Measurements from ENCODE around the gene PRKRIP1.
"Not testable (repeated sequence)": the region's sequence is repeated elsewhere in the genome, so short reads cannot be mapped to it uniquely, and the experiment has no call there.

PRKRIP1 gene

DNA sequence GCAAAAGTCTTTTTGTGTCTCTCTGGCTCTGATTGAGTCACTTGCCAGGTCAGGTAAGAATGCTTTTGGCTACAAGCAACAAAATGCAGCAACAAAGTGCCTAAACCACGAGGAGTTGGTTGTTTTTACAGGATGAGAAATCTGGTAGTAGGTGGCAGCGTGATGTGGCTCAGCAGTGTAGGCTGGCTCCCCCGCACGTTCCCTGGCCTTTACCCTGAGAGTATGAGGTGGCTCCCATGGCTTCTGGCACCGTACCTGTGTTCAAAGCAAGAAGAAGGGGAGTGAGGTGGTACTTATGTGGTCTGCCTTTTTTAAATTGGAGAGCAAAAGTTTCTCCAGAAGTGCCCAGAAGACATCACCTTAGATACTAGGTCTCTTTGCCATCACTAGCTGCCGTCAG, 11.7 kb downstream of the PRKRIP1 start:
- no peak for TF ChIP-seq CTCF (IDR thresholded peaks at IDR 0.05; ENCODE audit: insufficient read depth, low read length, missing control alignments)
- CTCF ChIA-PET = interaction anchor here (1.9 kb wide), 1 partner anchor 10 kb away, joined by 5 read pairs; no protein-coding TSS in a partner anchor
- POLR2A ChIA-PET = no interaction called here
- H3K4me3 ChIP-seq (ENCODE audit: low read depth, low read length) = no peak overlapping the region
- no peak for DNase-seq (ENCODE audit: low read depth, low spot score)

DNA sequence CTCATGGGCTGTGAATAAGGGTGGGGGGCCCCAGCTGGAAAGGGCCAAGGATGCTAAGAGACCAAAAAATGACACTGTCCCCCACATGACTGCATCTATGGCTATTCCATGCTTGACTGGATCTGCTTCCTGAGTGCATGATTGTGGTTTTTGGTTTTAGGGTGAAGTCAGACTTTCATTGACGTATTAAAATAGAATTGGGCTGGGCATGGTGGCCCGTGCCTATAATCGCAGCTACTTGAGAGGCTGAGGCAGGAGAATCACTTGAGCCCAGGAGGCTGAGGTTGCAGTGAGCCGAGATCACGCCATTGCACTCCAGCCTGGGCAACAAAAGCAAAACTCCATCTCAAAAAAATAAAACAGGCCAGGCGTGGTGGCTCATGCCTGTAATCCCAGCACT, 12.4 kb downstream of the PRKRIP1 start:
- H3K4me3 ChIP-seq (ENCODE audit: low read depth, low read length); DNase-seq (ENCODE audit: low read depth, low spot score); POLR2A ChIA-PET: not testable (repeated sequence)
- CTCF ChIA-PET = interaction anchor here (1.9 kb wide), 1 partner anchor 9 kb away, joined by 5 read pairs; no protein-coding TSS in a partner anchor

DNA sequence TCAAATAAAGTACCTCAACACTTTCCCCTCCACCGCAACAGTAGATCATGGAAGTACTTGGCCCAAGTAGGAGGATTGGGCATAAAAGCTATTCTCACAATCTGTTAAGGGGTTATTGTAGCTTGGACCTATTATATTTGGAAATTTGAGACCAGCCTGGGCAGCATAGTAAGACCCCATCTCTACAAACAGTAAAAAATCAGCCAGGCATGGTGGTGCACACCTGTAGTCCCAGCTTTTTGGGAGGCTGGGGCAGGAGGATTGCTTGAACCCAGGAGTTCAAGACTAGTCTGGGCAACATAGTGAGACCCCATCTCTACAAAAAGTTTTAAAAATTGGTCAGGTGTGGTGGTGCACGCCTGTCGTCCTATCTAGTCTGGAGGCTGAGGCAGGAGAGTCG, 13.2 kb downstream of the PRKRIP1 start:
- H3K4me3 ChIP-seq (ENCODE audit: low read depth, low read length) = no peak overlapping the region
- DNase-seq (ENCODE audit: low read depth, low spot score) = no peak
- no peak for TF ChIP-seq CTCF (IDR thresholded peaks at IDR 0.05; ENCODE audit: insufficient read depth, low read length, missing control alignments)
- POLR2A ChIA-PET = interaction anchor here (0.6 kb wide), 1 partner anchor 675 kb away, joined by 3 read pairs; no protein-coding TSS in a partner anchor
- CTCF ChIA-PET = interaction anchor here (1.9 kb wide), 1 partner anchor 9 kb away, joined by 5 read pairs; no protein-coding TSS in a partner anchor

DNA sequence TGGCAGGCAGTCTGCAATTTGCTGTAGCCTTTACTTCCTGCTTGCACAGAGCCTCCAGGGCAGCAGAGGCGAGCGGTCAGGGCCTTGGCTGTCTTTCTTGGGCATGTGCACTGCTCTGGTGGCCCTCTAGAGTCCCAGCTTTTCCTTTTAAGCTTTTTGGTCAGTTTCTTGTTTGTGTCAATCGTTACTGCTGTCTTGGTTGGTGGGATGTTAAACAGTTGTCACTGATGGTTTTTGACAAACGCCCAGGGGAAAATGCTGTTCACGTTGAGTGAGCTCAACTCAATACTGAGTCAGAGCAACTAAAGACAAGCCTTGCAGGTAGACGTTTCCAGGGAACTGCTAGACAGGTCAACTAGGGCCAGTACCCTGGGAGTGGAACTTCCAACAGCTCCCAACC, 14.0 kb downstream of the PRKRIP1 start:
- CTCF ChIA-PET = interaction anchor here (0.7 kb wide), 1 partner anchor 19 kb away, joined by 3 read pairs; no protein-coding TSS in a partner anchor

DNA sequence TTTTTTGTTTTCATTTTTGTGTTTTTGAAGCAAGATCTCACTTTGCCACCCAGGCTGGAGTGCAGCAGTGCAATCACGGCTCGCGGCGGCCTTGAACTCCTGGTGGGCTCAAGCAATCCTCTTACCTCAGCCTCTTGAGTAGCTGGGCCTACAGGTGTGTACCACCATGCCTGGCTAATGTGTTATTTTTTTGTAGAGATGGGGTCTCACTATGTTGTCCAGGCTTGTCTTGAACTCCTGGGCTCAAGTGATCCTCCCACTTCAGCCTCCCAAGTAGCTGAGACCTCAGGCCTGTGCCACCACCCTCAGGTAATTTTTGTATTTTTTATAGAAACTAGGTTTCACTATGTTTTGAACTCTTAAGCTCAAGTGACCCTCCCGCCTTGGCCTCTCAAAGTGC, 14.8 kb downstream of the PRKRIP1 start:
- ChIA-PET CTCF (interaction anchor here (0.7 kb wide), 1 partner anchor 20 kb away, joined by 3 read pairs; no protein-coding TSS in a partner anchor), POLR2A (no interaction called here)
- DNase-seq (ENCODE audit: low read depth, low spot score) = no peak
- no peak overlapping the region for H3K4me3 ChIP-seq (ENCODE audit: low read depth, low read length)
- TF ChIP-seq CTCF (IDR thresholded peaks at IDR 0.05; ENCODE audit: insufficient read depth, low read length, missing control alignments) = no peak

More for the DNA sequence above, 14.0 kb downstream of the PRKRIP1 start:
- POLR2A ChIA-PET = no interaction called here
- no peak overlapping the region for H3K4me3 ChIP-seq (ENCODE audit: low read depth, low read length)
- no peak for DNase-seq (ENCODE audit: low read depth, low spot score)
- TF ChIP-seq CTCF (IDR thresholded peaks at IDR 0.05; ENCODE audit: insufficient read depth, low read length, missing control alignments) = no peak

GRCh38 chr7:102412548-102412947, 16.4 kb downstream of the PRKRIP1 start:
- ChIA-PET POLR2A (no interaction called here), CTCF (interaction anchor here (1.2 to 1.4 kb wide), 3 partner anchors 13 to 54 kb away, joined by 4 read pairs; partner anchors contain the start of gene ALKBH4)
- DNase-seq (ENCODE audit: low read depth, low spot score) = no peak
- no peak overlapping the region for H3K4me3 ChIP-seq (ENCODE audit: low read depth, low read length)
- TF ChIP-seq CTCF (IDR thresholded peaks at IDR 0.05; ENCODE audit: insufficient read depth, low read length, missing control alignments) = peak; percentile 24

- CTCF ChIA-PET = interaction anchor here (1.2 to 2.0 kb wide), 4 partner anchors 13 to 53 kb away, joined by 4 to 5 read pairs (median 4); partner anchors contain the start of gene ALKBH4
- no peak for TF ChIP-seq CTCF (IDR thresholded peaks at IDR 0.05; ENCODE audit: insufficient read depth, low read length, missing control alignments)
- DNase-seq (ENCODE audit: low read depth, low spot score) = no peak
- POLR2A ChIA-PET = no interaction called here
- no peak overlapping the region for H3K4me3 ChIP-seq (ENCODE audit: low read depth, low read length)
Measured at GRCh38 chr7:102413091-102413490, 16.9 kb downstream of the PRKRIP1 start.

Data from AG04449 (cell line).